ENCODE results near the gene HOXD13. TPM values are rescaled to one million over a fixed set of nuclear protein-coding genes. Genes with fewer than 3 reads are reported as not detected.

HOXD13 gene
- total RNA-seq, 1 donor from 2014 or later, result under 0.01 TPM

DNA sequence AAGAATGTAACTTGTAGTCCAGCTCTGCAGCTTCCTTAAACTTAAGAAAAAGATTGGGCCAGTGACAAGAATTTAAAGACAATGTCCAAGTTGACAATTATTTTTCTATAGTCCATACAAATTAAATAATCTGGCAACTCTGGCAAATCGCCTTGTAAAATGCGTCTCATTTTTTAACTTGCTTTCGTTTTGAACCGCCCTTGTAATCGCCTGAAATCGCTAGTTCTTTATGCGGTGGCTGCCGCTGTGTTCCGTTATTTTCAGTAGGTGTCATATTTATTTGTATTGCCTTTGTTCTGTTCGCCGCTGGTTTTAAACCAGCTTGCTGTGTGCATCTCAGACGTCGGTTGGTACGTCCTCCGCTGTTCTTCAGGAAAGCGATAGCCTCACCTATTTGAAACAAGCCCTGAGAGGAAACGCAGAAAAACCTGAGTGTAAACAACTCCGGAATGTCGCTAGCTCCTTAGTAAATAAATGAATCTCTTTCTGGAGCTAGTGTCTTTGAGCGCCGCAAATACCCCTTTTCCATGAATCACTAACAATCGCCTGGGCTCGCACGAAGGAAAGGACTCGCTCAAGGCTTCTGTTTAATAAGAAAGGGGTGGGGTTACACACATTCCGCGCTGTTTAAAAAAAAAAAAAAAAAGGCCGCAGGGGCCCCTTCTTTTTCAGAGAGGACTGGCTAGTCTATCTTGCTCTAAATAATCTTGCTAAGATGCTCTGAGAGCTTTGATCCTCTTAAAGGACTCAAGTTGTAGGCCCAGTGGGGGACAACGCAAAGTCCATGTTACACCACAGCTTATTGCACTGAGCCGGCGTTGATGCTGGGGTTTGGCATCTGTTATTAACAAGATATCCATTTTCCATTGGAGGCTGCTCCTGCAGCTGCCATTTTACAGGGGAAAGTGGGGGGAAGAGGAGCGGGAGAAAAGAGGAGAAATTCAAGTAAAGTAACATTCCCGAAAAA is 40.0 kb downstream of the HOXD13 start:
- peak; percentile 82 for DNase-seq

DNA sequence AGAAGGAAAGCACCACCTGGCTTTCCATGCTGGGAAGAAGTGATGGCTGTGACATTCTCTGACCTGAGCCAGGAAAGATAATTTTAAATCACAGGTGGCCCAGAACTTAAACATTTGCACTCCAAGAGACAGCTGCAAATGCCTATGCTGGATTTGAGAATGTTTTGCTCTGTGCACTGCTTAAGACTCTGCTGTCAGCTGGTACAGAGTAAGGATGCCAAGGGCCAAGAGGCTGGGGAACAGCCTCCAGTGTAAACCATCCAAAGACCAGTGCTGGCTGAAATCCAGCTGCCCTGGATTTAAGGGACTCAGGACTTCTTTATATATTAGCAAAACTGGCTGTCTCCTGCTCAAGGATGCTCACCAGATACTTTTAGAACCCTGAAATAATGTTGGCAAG is 40.9 kb downstream of the HOXD13 start:
- DNase-seq, result peak; percentile 37

DNA sequence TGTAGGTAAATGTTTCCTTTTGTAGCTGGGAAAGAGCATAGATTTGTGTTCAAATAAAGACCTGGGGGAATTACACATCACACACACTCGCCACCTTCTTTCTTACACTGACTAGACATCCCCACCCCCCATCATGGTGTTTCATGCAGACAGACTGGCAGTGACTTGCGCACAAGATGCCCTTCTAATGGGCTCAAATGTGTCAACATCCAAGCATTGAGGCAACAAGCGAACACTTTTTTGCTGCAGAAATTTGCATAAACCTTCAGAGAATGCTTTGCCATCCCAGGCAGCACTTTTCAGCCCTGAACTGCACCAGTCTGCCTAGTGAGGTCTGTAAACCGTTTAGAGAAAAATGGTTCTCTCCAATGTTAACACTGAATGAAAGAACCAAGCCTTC is 41.5 kb downstream of the HOXD13 start:
- DNase-seq, result peak; percentile 9

DNA sequence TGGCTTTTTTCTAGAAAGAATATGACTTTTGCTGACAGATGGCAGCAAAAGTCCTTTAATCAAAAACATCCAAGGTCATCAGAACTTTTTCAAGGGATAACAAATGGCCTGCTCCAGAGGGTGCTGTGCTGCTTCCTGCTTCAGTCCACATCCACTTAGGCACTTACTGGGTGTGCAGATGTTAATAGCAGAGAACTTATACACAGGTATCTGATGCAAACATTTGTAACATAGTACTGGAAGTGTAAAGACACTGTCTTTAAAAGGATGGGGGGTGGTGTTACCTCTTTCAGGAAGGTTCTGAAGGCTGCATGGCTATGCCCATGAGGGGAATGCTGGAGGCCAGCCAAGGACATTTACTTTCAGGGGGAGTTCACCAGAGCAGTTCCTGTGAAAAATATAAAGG is 42.5 kb downstream of the HOXD13 start:
- peak; percentile 68 for DNase-seq

DNA sequence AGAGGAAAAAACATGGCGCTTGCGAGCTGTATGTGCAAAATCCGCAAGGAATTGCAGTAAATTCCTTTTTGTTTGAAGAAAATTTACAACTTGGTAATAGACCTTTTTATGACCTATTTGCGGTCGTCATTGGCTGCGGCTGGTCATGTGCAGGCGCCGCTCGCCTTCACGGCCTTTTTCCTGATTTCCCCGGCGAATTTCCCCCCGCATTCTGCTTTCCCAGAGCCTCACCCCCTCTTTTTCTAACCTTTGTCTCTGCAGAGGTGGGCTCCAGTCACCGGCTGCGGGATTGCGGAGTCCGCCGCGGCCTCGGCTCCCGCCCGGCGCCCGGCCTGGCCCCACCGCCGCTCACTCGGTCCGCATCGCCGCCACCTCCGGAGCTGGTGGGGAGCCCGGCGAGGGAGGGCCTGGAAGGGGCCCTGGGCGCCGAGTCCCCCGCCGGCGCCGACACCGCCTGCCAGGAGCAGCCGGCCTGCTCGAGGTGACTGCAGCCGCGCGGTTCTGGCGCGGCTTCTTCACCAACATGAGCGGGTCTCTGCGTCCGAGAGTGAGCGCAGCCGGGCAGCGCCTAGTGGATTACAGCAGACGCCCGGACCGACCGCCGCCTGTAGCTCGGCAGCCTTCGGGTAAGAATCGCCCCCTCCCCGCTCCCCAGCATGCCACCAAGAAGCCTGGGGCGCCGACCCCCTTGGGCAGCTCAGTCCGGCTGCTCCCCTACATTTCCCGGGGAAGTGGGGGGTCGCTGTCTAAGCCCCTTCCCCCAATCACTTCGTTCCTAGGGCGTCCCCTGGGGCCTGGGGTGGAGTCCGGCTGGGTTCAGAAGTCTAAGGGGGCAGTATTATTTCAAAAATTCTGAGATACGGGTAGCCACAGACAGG is 44.1 kb downstream of the HOXD13 start:
- peak; percentile 88 for DNase-seq

- peak; percentile 30 for DNase-seq
Observed at GRCh38 chr2:176137252-176137580, 44.7 kb downstream of the HOXD13 start.

DNA sequence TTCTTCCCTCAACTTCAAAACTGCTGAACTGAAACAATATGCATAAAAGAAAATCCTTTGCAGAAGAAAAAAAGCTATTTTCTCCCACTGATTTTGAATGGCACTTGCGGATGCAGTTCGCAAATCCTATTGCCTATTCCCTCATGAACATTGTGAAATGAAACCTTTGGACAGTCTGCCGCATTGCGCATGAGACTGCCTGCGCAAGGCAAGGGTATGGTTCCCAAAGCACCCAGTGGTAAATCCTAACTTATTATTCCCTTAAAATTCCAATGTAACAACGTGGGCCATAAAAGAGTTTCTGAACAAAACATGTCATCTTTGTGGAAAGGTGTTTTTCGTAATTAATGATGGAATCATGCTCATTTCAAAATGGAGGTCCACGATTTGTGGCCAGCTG is 45.4 kb downstream of the HOXD13 start:
- DNase-seq, result peak; percentile 59

DNA sequence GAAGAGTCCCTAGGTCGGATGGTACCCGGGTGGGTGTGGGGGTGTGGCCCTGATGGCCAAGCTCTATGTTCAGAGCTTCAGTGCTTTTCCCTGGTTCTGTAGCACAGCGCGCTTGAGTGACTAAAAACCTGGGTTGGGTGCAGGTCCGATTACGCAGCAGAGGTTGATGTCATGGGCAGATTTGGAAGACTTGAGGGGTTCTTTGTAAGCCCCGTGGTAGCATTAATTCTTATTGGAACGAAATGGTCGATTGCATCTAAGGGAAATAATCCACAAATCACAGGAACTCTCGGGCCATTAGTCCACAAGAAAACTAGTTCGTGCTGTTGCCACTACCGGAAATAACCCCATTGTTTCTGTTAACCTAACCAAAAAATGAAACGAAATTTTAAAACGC is 46.0 kb downstream of the HOXD13 start:
- DNase-seq, result peak; percentile 72

DNA sequence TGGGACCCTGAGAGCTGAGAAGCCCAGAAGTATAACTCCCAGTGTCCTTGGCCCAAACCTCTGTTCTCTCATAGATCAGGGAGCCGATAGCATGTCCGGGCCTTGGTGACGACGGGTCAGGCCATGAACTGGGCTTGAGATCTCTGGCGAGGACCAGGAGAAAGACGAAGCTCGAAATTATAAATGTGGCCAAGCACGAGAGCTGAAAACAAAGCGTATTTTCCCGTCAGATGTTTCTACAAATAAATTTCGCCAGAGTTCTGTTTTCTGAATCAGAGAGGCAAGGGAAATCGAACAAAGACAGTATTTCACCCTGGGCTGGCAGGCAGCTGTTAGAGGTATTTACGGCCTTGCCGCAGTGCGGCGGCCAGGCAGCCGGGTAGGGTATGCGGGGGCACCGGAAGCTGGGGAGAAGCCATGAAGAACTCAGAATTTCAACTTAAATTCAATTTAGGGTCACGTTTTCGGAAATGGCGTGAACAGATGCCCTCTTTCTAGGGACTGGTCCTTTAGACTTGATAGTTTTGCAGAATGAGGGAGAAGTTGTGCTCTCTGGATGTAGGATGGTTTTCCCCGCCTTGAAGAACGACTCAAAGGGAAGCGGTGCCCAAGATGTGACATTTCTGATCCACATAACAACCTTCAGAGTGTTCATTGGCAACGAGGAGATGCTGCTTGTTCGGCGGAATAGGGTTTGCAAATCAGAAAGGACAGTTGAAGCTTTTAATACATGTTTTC is 46.6 kb downstream of the HOXD13 start:
- DNase-seq, result peak; percentile 65

DNA sequence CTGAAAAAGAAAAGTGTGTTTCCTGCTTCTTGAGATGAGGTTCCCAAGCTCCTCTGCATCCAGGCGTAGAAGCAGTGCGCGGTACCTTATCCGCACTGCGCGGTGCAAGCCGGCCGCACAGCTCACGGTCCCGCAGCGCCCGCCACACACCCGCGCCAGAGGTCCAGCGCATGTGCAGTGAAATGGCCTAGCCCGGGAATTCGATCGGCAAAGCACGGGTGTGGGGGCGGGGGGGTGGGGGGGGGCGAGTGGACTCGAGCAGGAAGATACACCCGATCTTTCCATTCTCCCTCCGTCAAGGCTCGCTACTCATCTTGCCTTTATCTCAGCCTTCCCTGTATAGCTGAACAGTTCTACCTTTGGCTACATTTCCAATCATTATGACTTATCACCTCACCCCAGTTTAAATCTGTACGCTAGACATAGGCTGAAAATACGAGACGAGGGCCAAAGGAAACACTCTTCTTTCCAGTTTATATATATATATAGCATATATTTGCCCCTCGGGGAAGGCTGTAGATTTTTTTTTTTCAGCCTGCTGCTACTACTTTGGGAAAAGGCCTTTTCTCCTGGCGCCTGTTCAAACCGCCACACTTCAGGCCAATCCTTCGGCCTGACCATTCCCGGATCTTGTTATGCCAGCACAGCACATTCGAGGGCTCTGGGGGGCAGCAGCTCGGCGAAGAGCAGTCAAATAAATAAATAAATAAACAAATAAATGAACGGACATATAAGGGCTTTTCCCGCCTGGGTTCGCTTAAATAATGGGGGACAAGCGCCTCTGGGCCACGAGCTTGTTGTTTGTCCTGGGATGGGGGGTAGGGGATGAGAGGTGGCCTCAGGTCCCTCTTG is 47.4 kb downstream of the HOXD13 start:
- DNase-seq, result peak; percentile 65

DNA sequence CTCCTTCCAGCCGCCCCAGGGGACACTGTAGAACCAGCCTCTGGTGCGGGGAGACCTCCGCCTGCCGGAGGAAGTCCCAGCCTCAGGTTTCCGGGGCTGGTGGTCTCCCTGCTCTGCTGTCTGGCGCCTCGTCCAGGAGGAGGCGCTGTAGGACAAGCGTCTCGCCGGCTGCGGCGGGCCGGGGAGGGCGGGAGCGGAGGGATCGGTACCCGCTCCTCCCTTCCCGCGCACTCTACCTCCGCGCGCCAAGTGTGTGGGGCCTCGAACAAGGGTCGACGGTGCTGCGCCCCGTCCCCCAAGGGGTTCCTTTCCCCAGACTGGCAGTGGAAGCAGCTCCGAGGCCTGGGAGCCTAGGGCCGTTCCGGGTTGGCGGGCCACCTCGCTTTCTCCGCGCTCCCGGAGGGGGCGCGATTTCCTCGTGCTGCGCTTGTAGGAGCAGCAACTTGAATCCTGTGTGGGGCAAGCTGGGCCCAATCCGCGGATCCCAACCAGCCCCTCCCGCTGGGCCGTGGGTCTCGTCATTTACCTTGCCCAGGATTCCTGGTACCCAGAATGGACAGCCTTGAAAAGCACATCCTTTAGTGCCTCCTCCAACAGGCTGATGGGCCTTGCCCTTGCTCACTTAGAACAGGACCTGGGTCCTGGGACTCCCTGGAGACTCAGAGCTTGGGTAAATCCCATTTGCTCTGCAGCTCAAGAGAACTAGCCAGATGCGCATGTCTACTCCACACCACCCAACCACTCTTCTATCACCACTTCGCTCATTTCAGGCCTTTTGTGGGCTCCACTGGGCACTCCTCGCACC is 48.2 kb downstream of the HOXD13 start:
- peak; percentile 90 for DNase-seq

- DNase-seq, result no peak
Observed at GRCh38 chr2:176142281-176142680, 49.8 kb downstream of the HOXD13 start.

Other genes with a start within 250 kb of the HOXD13 start
- gene LNPK, start 90.5 kb upstream of the HOXD13 start, total RNA-seq, result 8.0 and 10.5 TPM in 2 replicates
- not detected in 2 replicates for gene EVX2, start 8.8 kb upstream of the HOXD13 start, total RNA-seq
- not detected in 2 replicates for gene HOXD12, start 7.1 kb downstream of the HOXD13 start, total RNA-seq
- 0.17 TPM in 1 of 2 replicates, not detected in the other for gene HOXD11, start 14.6 kb downstream of the HOXD13 start, total RNA-seq
- gene HOXD10, start 24.1 kb downstream of the HOXD13 start, total RNA-seq, result 7.7 and 15.2 TPM in 2 replicates
- 24.5 and 28.4 TPM in 2 replicates for gene HOXD9, start 30.0 kb downstream of the HOXD13 start, total RNA-seq
- gene HOXD8, start 37.0 kb downstream of the HOXD13 start, total RNA-seq, result 30.3 and 33.0 TPM in 2 replicates
- 6.1 and 8.8 TPM in 2 replicates for gene HOXD4, start 58.8 kb downstream of the HOXD13 start, total RNA-seq
- 19.2 and 54.6 TPM in 2 replicates for gene HOXD3, start 64.6 kb downstream of the HOXD13 start, total RNA-seq
- 11.2 and 15.4 TPM in 2 replicates for gene HOXD1, start 95.9 kb downstream of the HOXD13 start, total RNA-seq
- gene MTX2, start 176.7 kb downstream of the HOXD13 start, total RNA-seq, result 24.4 and 26.7 TPM in 2 replicates